H1 (cell line): ENCODE results near the gene NOTCH2. TPM values are rescaled to one million over a fixed set of nuclear protein-coding genes. Genes with fewer than 3 reads are reported as not detected.

Source experiments
- BRCA1 ChIP-seq: IDR thresholded peaks from 2 replicates; pipeline ENCODE4 v1.6.1; 2012; ENCODE audit warnings: low read depth, low read length, improper control_type of control experiment
- EP300 ChIP-seq, 2 experiments: IDR thresholded peaks; 1 replicate in 1 of 2; 2 replicates in 1 of 2; pipeline ENCODE4 v1.6.1; 2011 to 2012; ENCODE audit warnings: low read depth in 2 of 2, low read length in 2 of 2, mild to moderate bottlenecking in 2 of 2, borderline replicate concordance in 1 of 2, inconsistent platforms in 1 of 2, moderate library complexity in 1 of 2
- KDM1A ChIP-seq: fragments of 200-600, 300-600 bp; sonication (generic); IDR thresholded peaks from 2 replicates; pipeline ENCODE4 v1.7.1; 2016; ENCODE audit warnings: mild to moderate bottlenecking, low read length, borderline replicate concordance
- MAFK ChIP-seq: IDR thresholded peaks from 2 replicates; pipeline ENCODE4 v1.6.1; 2012; ENCODE audit warnings: low read depth, mild to moderate bottlenecking, improper control_type of control experiment, low read length
- SIN3A ChIP-seq, 2 experiments: IDR thresholded peaks in 1 of 2; conservative IDR thresholded peaks in 1 of 2; 2 replicates each; pipeline ENCODE4 v1.6.1; 2011 to 2012; ENCODE audit warnings: low read length in 2 of 2, improper control_type of control experiment in 1 of 2, low read depth in 1 of 2, mild to moderate bottlenecking in 1 of 2
- polyA plus RNA-seq, 7 experiments: library from polyadenylated mRNA; depleted of rRNA in 3 of 7; stranded (reverse) in 5 of 7; unstranded in 2 of 7; fragments of >200 nt in 5 of 7; fragments of 200-250 nt in 2 of 7; gene quantifications; 1 replicate in 5 of 7; 2 replicates in 1 of 7; 4 replicates in 1 of 7; pipeline versions ENCODE4 v1.2.1 to v1.2.3, GENCODE V29; 2011 to 2013; ENCODE audit warnings: missing spikeins in 2 of 7, mixed read lengths in 2 of 7
- total RNA-seq: library from RNA; stranded (reverse); fragmentation: NEBNext Ultra II Directional; extraction: Animal tissue kit (Norgen Biotek cat#: 25700); gene quantifications from 2 replicates; pipeline ENCODE4 v1.2.1, GENCODE V29; 2021
- TF ChIP-seq, protein P1 (sequence below): IDR thresholded peaks from 2 replicates; pipeline ENCODE4 v1.6.1; 2011; ENCODE audit warnings: low read length, improper control_type of control experiment
- TF ChIP-seq, protein P2 (sequence below), 3 experiments: IDR thresholded peaks; 1 replicate in 2 of 3; 2 replicates in 1 of 3; pipeline versions ENCODE4 v1.5.1 to v1.6.1; 2011; ENCODE audit warnings: low read length in 3 of 3, mild to moderate bottlenecking in 3 of 3, inconsistent platforms in 2 of 3, low read depth in 1 of 3, moderate library complexity in 1 of 3; ENCODE audit not compliant: insufficient read depth in 1 of 3; ENCODE audit errors: control extremely low read depth in 1 of 3

The NOTCH2 gene
- total and polyA plus RNA-seq, 2 of the 8 experiments (the other 6 are each of a cell fraction or from before 2014, with no cell fraction given): 17.7 to 63.0 TPM

DNA sequence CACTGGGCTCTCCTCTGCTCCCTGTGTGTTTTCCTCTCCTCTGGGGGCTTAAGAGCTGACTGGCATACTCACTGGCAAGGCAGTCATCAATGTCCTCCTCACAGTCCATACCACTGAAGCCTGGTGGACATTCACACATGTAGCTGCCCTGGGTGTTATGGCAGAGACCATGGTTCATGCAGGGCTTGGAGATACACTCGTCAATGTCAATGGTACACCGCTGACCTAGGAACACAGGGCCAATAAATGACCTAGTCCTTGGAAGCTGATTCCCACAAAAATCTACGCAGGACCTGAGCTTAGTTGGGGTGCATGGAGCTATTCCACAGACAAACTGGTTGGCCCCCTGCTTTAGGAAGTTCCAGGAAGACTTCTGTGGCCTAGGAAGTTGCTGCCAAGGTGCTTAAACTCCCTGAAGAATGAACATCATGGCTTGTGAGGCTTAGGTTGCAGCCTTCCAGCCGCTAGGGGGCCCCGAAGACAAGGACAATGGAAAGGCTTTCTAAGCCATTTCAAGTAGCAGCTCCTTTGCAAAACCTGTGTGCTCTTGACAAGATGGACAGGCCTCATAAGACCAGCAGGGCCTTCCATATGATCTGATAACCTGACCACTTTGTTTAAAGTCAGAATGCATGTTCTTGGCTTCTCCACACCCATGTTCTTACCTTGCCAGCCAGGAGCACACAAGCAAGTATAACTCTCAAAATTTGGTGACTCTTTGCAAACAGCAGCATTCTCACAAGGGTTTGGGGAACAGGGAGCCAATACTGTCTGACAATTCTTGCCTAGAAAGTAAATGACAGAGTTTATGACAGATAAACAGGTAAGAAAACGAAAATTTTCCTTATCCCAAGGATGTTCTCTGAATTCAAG lies 120.9 kb downstream of the NOTCH2 start (continued):
- TF ChIP-seq, protein P1, sequence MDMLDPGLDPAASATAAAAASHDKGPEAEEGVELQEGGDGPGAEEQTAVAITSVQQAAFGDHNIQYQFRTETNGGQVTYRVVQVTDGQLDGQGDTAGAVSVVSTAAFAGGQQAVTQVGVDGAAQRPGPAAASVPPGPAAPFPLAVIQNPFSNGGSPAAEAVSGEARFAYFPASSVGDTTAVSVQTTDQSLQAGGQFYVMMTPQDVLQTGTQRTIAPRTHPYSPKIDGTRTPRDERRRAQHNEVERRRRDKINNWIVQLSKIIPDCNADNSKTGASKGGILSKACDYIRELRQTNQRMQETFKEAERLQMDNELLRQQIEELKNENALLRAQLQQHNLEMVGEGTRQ: no peak
- TF ChIP-seq MAFK: no peak
- TF ChIP-seq EP300 (IDR thresholded peaks at IDR 0.05; ENCODE audit: borderline replicate concordance in 1 of 2, low read depth in 2 of 2, low read length in 2 of 2): no peak
- no peak for TF ChIP-seq KDM1A
- TF ChIP-seq, protein P2, sequence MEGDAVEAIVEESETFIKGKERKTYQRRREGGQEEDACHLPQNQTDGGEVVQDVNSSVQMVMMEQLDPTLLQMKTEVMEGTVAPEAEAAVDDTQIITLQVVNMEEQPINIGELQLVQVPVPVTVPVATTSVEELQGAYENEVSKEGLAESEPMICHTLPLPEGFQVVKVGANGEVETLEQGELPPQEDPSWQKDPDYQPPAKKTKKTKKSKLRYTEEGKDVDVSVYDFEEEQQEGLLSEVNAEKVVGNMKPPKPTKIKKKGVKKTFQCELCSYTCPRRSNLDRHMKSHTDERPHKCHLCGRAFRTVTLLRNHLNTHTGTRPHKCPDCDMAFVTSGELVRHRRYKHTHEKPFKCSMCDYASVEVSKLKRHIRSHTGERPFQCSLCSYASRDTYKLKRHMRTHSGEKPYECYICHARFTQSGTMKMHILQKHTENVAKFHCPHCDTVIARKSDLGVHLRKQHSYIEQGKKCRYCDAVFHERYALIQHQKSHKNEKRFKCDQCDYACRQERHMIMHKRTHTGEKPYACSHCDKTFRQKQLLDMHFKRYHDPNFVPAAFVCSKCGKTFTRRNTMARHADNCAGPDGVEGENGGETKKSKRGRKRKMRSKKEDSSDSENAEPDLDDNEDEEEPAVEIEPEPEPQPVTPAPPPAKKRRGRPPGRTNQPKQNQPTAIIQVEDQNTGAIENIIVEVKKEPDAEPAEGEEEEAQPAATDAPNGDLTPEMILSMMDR (IDR thresholded peaks at IDR 0.05; ENCODE audit: control extremely low read depth in 1 of 3, insufficient read depth in 1 of 3, low read depth in 1 of 3, low read length in 3 of 3): peak; percentile 72 to 95 (median 89)
- no peak for TF ChIP-seq BRCA1
- no peak for TF ChIP-seq SIN3A (conservative IDR thresholded peaks at IDR 0.05 in 1 of 2, IDR thresholded peaks at IDR 0.05 in 1 of 2; ENCODE audit: low read depth in 1 of 2, low read length in 2 of 2)
